Fibroblast of the aortic adventitia (primary cell): ENCODE data around the gene NLRC5. TPM values are rescaled to one million over a fixed set of nuclear protein-coding genes. Genes with fewer than 3 reads are reported as not detected.
"Not testable (repeated sequence)": the region's sequence is repeated elsewhere in the genome, so short reads cannot be mapped to it uniquely, and the experiment has no call there.

Source experiments
- DNase-seq: peaks from one replicate; pipeline ENCODE4 v3.0.0-alpha.2; 2010; ENCODE audit warnings: low read depth
- H3K4me3 ChIP-seq: 2 replicates; pipeline ENCODE4 v1.5.1; 2011; ENCODE audit warnings: low read depth, mild to moderate bottlenecking, control low read depth, low read length, moderate library complexity
- total RNA-seq: library from RNA; depleted of rRNA; stranded (reverse); fragments of >200 nt; gene quantifications from 2 replicates; pipeline ENCODE4 v1.2.3, GENCODE V29; 2012; ENCODE audit warnings: low replicate concordance
- TF ChIP-seq, protein P1 (sequence below): IDR thresholded peaks from 2 replicates; pipeline ENCODE4 v1.5.1; 2011; ENCODE audit warnings: mild to moderate bottlenecking, low read length, control low read depth, inconsistent platforms; ENCODE audit not compliant: insufficient read depth

The NLRC5 gene
- total RNA-seq, 1 donor, result 31.0 TPM

DNA sequence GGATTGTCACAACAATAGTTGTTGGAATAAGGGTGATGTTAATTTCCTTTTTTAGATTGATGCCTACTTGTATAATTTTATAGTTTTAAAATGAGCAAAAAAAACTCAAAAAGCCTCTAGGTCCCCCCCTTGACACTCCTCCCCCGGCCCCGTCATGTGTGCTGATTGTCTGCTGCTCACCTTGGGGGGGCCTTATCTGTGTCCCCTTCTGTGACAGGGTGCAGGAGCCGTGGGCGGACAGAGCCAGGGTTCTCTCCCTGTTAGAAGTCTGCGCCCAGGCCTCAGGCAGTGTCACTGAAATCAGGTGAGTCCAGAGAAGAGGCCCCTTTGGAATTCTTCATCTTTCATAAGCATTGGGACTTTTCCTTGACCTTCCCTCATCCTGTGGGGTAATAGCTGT lies 75.6 kb downstream of the NLRC5 start:
- no peak for DNase-seq
- no peak overlapping the region for H3K4me3 ChIP-seq

DNA sequence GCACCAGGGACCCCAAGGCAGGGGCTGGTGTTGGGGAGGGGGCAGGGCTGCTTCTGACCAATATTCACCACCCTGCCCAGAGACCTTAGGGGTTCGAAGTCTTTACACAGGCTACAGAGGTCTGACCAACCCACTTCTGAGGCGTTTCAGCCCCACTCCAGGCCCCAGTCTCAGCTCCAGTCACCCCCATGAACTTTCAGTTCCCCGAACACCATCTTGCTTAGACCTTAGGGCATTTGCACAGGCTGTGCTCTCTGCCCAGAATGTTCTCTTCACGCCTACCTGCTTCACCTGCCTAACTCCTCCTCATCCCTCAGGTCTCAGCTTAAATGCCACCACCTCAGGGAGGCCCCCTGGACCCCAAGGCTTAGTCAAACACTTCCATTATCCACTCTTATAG lies 77.3 kb downstream of the NLRC5 start:
- DNase-seq, result no peak
- TF ChIP-seq, protein P1, sequence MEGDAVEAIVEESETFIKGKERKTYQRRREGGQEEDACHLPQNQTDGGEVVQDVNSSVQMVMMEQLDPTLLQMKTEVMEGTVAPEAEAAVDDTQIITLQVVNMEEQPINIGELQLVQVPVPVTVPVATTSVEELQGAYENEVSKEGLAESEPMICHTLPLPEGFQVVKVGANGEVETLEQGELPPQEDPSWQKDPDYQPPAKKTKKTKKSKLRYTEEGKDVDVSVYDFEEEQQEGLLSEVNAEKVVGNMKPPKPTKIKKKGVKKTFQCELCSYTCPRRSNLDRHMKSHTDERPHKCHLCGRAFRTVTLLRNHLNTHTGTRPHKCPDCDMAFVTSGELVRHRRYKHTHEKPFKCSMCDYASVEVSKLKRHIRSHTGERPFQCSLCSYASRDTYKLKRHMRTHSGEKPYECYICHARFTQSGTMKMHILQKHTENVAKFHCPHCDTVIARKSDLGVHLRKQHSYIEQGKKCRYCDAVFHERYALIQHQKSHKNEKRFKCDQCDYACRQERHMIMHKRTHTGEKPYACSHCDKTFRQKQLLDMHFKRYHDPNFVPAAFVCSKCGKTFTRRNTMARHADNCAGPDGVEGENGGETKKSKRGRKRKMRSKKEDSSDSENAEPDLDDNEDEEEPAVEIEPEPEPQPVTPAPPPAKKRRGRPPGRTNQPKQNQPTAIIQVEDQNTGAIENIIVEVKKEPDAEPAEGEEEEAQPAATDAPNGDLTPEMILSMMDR, result no peak
- H3K4me3 ChIP-seq, result no peak overlapping the region

More for the DNA sequence above, 75.6 kb downstream of the NLRC5 start:
- TF ChIP-seq, protein P1, result no peak

DNA sequence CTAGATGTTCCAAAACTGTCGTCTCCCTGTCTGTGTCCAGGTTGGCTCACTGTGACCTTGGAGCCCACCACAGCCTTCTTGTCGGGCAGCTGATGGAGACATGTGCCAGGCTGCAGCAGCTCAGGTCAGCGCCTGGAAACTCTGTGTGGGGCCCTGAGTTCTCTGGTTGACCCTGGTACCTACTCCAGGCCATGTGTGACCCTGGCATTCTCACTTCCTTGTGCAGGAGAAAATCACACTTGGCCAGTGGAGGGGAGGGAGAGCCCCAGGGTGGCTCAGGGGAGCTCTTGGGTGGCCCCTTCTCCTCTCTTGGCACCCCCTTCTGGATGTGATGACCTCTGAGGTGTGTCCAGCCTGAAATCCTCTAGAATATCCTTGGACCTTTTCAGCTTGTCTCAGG lies 78.0 kb downstream of the NLRC5 start:
- no peak for DNase-seq
- TF ChIP-seq, protein P1, result no peak
- H3K4me3 ChIP-seq, result no peak overlapping the region

DNA sequence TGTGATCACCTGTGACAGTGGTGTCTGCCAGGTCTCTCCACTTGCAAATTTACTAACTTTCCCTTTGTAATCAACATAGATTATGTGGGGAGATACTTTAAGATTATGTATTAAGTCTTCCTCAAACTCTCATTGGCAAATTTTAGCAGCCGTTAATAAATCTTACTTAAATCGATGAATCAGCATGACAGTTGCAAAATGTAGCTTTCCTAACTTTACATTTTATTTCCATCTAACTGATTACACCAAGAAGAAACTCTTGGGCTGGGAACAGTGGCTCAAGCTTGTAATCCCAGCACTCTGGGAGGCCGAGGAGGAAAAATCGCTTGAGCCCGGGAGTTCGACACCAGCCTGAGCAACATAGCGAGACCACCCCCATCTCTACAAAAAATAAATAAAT lies 79.7 kb downstream of the NLRC5 start:
- no peak overlapping the region for H3K4me3 ChIP-seq
- no peak for DNase-seq
- TF ChIP-seq, protein P1, result no peak

DNA sequence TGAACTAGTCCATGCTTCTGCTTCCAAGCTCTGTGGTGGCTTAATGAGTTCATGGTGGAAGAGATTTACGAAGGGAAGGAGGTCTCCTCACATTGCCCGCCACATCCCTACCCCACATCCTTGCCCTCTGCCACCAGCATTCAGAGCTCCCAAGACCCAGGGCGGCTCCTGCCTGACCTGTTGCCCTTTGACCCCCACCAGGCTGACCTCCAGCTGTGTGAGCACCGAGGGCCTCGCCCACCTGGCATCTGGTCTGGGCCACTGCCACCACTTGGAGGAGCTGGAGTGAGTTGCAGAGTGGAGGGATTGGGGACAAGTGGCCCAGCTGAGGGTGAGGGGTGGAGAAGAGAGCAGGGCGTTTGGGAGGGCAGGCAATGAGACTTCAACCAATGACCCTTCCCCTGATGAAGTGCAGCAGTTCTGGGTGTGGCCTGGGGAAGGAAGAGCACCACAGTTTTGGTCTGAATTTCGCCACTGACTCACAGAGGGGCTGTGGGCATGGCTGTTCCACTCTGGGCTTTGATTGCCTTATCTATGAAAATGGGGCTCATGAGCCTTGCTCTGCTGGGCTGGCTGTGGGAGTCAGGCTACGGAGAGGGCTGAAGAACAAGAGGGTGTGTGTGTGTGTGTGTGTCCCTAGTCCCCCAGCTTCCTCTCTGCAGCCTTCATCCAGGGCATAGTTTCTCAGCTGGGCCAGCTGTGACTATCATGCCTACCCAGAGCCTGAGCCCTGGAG lies 80.4 kb downstream of the NLRC5 start:
- no peak for DNase-seq
- H3K4me3 ChIP-seq, result no peak overlapping the region
- TF ChIP-seq, protein P1, result no peak

DNA sequence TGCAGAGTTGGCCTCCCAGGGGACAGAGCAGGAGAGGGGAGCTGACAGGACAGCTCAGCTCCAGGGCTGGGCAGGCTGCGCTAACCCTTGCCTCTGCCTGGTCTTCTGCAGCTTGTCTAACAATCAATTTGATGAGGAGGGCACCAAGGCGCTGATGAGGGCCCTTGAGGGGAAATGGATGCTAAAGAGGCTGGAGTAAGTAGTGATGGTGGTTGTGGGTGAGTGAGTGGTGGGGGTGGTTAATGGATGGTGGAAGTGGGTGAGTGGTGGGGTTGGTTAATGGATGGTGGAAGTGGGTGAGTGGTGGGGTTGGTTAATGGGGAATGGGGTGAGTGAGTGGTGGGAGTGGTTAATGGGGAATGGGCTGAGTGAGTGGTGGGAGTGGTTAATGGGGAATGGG lies 81.1 kb downstream of the NLRC5 start:
- TF ChIP-seq, protein P1, result no peak
- no peak for DNase-seq
- H3K4me3 ChIP-seq, result no peak overlapping the region

DNA sequence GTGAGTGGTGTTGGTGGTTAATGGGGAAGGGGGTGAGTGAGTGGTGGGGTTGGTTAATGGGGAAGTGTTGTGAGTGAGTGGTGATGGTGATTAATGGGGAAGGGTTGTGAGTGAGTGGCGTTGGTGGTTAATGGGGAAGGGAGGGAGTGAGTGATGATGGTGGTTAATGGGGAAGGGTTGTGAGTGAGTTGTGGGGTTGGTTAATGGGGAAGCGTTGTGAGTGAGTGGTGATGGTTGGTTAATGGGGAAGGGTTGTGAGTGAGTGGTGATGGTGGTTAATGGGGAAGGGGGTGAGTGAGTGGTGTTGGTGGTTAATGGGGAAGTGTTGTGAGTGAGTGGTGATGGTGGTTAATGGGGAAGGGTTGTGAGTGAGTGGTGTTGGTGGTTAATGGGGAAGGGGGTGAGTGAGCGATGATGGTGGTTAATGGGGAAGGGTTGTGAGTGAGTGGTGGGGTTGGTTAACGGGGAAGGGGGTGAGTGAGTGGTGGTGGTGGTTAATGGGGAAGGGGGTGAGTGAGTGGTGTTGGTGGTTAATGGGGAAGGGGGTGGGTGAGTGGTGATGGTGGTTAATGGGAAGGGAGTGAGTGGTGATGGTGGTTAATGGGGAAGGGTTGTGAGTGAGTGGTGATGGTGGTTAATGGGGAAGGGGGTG lies 81.8 kb downstream of the NLRC5 start:
- DNase-seq, H3K4me3 ChIP-seq: not testable (repeated sequence)
